H1 (cell line): ENCODE results near the gene GLO1. TPM values are rescaled to one million over a fixed set of nuclear protein-coding genes. Genes with fewer than 3 reads are reported as not detected.
A peak's percentile ranks its signal among the peaks of the same experiment; 100 is the strongest.

Experiments used
- NRF1 ChIP-seq: IDR thresholded peaks from 2 replicates; pipeline ENCODE4 v1.6.1; 2011; ENCODE audit warnings: mild to moderate bottlenecking, low read depth, low read length, improper control_type of control experiment
- POLR2A ChIP-seq, 2 experiments: IDR thresholded peaks; 1 replicate in 1 of 2; 2 replicates in 1 of 2; pipeline ENCODE4 v1.6.1; 2011; ENCODE audit warnings: low read depth in 2 of 2, low read length in 2 of 2, mild to moderate bottlenecking in 2 of 2; ENCODE audit errors: control extremely low read depth in 1 of 2
- POLR2AphosphoS5 ChIP-seq: IDR thresholded peaks from 2 replicates; pipeline ENCODE4 v1.6.1; 2011; ENCODE audit warnings: low read depth, low read length
- RBBP5 ChIP-seq: IDR thresholded peaks from 2 replicates; pipeline ENCODE4 v1.7.1; 2012; ENCODE audit warnings: low read depth, mild to moderate bottlenecking, inconsistent platforms, low read length, moderate library complexity, borderline replicate concordance
- RFX5 ChIP-seq: IDR thresholded peaks from 2 replicates; pipeline ENCODE4 v1.6.1; 2011; ENCODE audit warnings: low read depth, low read length, improper control_type of control experiment, borderline replicate concordance
- SIRT6 ChIP-seq: IDR thresholded peaks from one replicate; pipeline ENCODE4 v1.7.1; 2012; ENCODE audit warnings: low read length, inconsistent platforms
- SP2 ChIP-seq: IDR thresholded peaks from 2 replicates; pipeline ENCODE4 v1.6.1; 2012; ENCODE audit warnings: mild to moderate bottlenecking, low read length, inconsistent platforms
- SRF ChIP-seq: IDR thresholded peaks from 2 replicates; pipeline ENCODE4 v1.6.1; 2011; ENCODE audit warnings: mild to moderate bottlenecking, low read depth, low read length, moderate library complexity
- TAF1 ChIP-seq: IDR thresholded peaks from 2 replicates; pipeline ENCODE4 v1.6.1; 2011; ENCODE audit warnings: mild to moderate bottlenecking, low read depth, low read length
- TAF7 ChIP-seq: optimal IDR thresholded peaks from 2 replicates; pipeline ENCODE3; 2011; ENCODE audit warnings: low read depth, mild to moderate bottlenecking, inconsistent platforms, low read length, moderate library complexity, borderline replicate concordance
- polyA plus RNA-seq, 7 experiments: library from polyadenylated mRNA; depleted of rRNA in 3 of 7; stranded (reverse) in 5 of 7; unstranded in 2 of 7; fragments of >200 nt in 5 of 7; fragments of 200-250 nt in 2 of 7; gene quantifications; 1 replicate in 5 of 7; 2 replicates in 1 of 7; 4 replicates in 1 of 7; pipeline versions ENCODE4 v1.2.1 to v1.2.3, GENCODE V29; 2011 to 2013; ENCODE audit warnings: missing spikeins in 2 of 7, mixed read lengths in 2 of 7
- total RNA-seq: library from RNA; stranded (reverse); fragmentation: NEBNext Ultra II Directional; extraction: Animal tissue kit (Norgen Biotek cat#: 25700); gene quantifications from 2 replicates; pipeline ENCODE4 v1.2.1, GENCODE V29; 2021
- TF ChIP-seq, protein P1 (sequence below): IDR thresholded peaks from 2 replicates; pipeline ENCODE4 v1.6.1; 2012; ENCODE audit warnings: inconsistent platforms

GLO1 gene
- total and polyA plus RNA-seq, 2 of the 8 experiments (the other 6 are each of a cell fraction or from before 2014, with no cell fraction given): 104 to 170 TPM

DNA sequence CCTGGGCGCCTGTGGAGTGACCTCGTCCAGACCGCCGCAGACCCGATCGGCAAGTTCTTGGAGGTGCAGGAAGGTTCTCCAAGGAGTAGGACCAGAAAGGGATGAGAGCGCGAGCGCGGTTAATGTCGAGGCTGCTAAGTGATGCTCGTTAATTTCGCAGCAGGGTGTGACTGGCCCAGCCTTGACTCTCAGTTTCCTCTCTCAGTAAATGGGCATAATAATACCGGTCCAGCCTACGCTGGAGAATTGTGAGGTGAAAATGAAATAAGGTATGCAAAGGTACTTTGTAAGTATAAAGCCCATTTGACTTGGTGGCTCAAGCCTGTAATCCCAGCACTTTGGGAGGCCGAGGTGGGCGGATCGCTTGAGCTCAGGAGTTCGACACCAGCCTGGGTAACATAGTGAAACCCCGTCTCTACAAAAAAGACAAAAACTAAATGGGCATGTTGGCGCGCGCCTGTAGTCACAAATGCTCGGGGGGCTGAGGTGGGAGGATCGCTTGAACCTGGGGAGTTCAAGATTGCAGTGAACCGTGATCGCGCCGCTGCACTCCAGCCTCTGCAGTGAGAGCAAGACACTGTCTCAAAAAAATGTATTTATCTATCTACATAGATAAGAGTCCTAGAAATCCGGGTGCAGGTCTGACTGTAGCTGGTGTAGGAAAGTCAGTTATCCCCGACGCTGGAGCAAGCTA lies 62.6 kb downstream of the GLO1 start (continued):
- TF ChIP-seq, protein P1, sequence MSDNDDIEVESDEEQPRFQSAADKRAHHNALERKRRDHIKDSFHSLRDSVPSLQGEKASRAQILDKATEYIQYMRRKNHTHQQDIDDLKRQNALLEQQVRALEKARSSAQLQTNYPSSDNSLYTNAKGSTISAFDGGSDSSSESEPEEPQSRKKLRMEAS: no peak
- TF ChIP-seq SIRT6 (no peak), TAF1 (peak; percentile 80), RFX5 (no peak), POLR2A (IDR thresholded peaks at IDR 0.05; ENCODE audit: control extremely low read depth in 1 of 2, low read depth in 2 of 2, low read length in 2 of 2) (0 out of 3 replicates have a peak, but pooled peaks of 1 of the 2 experiments have one; percentile 11), SP2 (no peak), TAF7 (peak; percentile 17), NRF1 (no peak), SRF (no peak), POLR2AphosphoS5 (0 out of 2 replicates have a peak, but pooled peaks have one; percentile 25), RBBP5 (0 out of 2 replicates have a peak, but pooled peaks have one; percentile 2)
